HG03139 (cell line): ENCODE data around the gene SLC26A9.
"Not testable (repeated sequence)": the region's sequence is repeated elsewhere in the genome, so short reads cannot be mapped to it uniquely, and the experiment has no call there.

ENCODE experiments used
- ATAC-seq: cut with Tn5 transposase; IDR thresholded peaks from one replicate; pipeline ENCODE4 v1.9.1; 2021; ENCODE audit not compliant: unreplicated experiment

The SLC26A9 gene

DNA sequence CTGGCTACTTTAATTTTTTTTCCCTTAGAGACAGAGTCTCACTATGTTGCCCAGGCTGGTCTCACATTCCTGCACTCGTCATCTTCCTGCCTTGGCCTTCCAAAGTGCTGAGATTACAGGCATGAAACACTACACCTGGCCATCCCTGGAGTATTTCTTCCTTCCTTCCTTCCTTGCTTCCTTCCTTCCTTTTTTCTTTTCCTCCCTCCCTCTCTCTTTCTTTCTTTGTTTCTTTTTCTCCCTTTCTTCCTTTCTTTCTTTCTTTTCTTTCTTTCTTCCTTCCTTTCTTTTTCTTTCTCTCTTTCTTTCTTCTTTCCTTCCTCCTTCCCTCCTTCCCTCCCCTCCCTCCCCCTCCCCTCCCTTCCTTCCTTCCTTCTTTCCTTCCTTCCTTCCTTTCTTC lies 46.9 kb downstream of the SLC26A9 start:
- ATAC-seq = no peak

DNA sequence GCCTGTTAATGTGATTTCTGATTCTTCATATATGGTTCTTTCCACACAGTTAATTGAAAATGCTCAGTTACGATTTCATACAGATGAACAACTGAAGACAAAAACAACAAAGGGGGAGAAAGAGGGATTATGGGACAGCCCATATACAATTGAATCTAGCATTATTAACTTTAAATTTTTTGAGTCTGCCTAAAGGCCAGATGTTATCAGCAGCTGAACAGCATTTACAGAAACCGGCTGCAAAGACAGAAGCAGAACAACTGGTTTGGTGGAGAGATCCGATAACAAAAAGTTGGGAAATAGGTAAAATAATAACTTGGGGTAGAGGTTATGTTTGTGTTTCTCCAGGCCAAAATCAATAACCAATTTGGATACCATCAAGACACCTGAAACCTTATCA lies 49.1 kb downstream of the SLC26A9 start:
- ATAC-seq = not testable (repeated sequence)

DNA sequence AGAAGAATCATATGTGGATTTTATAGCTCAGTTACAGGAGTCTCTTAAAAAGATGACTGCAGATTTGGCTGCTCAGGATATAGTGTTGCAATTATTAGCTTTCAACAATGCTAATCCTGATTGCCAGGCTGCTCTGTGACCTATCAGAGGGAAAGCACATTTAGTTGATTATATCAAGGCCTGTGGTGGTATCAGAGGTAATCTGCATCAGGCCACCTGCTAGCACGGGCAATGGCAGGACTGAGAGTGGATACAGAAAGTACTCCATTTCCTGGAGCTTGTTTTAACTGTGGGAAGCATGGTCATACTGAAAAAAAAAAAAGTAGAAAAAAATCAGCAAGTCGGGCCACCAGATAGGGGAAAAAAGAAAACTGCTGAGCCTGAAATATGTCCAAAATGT lies 51.1 kb downstream of the SLC26A9 start:
- ATAC-seq = not testable (repeated sequence)

- ATAC-seq = not testable (repeated sequence)
Observed at GRCh38 chr1:205891481-205891880, 51.8 kb downstream of the SLC26A9 start.

GRCh38 chr1:205890631-205891030 lies 52.6 kb downstream of the SLC26A9 start:
- ATAC-seq = not testable (repeated sequence)

DNA sequence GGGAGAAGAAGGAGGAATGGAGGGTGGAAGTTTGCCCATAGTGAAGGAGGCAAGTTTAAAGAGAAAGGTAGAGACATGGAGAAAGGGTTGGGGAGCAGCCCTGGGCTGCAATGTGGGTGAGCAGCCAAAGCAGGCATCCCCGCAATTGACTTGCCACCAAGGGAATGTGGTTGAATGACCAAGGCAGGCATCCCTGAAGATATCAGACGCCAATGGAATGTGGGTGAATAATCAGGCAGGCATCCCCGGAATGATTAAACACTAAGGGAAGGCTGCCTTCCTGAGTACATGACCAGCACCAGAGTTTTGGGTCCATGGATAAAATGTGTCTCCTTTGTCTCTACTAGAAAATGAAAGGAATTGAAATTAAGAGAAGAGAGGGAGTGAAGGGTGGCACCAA lies 53.5 kb downstream of the SLC26A9 start:
- ATAC-seq = not testable (repeated sequence)

- ATAC-seq = not testable (repeated sequence)
Observed at GRCh38 chr1:205889006-205889405, 54.2 kb downstream of the SLC26A9 start.

GRCh38 chr1:205883792-205884191 lies 59.5 kb downstream of the SLC26A9 start:
- ATAC-seq = no peak

GRCh38 chr1:205880923-205881322 lies 62.3 kb downstream of the SLC26A9 start:
- ATAC-seq = no peak

DNA sequence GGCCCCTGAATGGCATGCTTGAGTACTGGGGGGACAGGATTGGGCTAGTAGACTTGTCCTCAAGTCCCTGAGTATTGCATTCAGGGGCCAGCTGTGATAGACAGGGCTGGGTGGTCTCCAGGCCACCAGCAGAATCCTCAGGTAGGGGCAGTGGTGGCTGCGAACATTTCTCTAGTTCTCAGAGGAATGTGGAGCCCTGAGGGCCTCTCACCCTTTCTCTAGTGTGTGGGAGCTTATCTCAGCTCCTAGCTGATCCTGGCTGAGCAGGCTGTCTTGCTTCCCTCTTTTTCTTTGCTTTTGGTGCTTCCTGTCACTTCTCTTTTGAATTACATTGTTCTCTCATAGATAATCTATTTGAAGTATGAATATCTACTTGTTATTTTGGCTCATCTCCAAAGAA lies 63.3 kb downstream of the SLC26A9 start:
- no peak for ATAC-seq

DNA sequence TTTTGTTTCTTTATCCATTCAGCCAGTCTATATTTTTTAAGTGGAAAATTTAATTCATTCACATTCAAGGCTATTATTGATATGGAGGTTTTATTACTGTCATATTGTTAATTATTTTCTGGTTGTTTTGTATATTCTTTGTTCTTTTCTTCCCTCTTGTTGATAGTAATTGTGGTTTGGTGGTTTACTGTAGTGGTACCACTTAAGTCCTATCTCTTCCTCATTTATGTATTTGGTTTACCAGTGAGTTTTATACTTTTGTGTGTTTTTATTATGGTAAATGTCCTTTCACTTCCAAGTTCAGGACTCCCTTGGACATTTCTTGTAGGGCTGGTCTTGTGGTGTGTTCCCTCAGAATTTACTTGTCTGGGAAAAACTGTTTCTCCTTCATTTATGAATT lies 65.2 kb downstream of the SLC26A9 start:
- ATAC-seq = no peak

DNA sequence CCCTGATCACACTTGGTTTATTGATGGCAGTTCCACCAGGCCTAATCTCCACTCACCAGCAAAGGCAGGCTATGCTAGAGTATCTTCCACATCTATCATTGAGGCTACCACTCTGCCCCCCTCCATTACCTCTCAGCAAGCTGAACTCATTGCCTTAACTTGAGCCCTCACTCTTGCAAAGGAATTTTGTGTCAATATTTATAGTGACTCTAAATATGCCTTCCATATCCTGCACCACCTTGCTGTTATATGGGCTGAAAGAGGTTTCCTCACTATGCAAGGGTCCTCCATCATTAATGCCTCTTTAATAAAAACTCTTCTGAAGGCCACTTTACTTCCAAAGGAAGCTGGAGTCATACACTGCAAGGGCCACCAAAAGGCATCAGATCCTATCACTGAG lies 70.1 kb downstream of the SLC26A9 start:
- ATAC-seq = not testable (repeated sequence)

- no peak for ATAC-seq
Observed at GRCh38 chr1:205870236-205870635, 73.0 kb downstream of the SLC26A9 start.
